Thyroid gland (tissue), 4 donors: ENCODE data around the gene ZNF141. TPM values are rescaled to one million over a fixed set of nuclear protein-coding genes. Genes with fewer than 3 reads are reported as not detected.
"Not testable (repeated sequence)": the region's sequence is repeated elsewhere in the genome, so short reads cannot be mapped to it uniquely, and the experiment has no call there.

Source experiments
- DNase-seq, 2 donors: peaks; one replicate each; pipeline ENCODE4 v3.0.0-alpha.2; 2019
- H3K27ac ChIP-seq, 3 donors: fragments of 200-600 bp; sonication (generic); 1 replicate in 2 of 3; 2 replicates in 1 of 3; pipeline ENCODE4 v1.5.1; 2016 to 2019; ENCODE audit warnings: mild to moderate bottlenecking in 1 of 3, moderate library complexity in 1 of 3
- H3K27me3 ChIP-seq: fragments of 200-600 bp; sonication (generic); one replicate; pipeline ENCODE4 v1.5.1; 2019
- H3K36me3 ChIP-seq, 2 donors: fragments of 200-600 bp; sonication (generic); one replicate each; pipeline ENCODE4 v1.5.1; 2016 to 2019
- H3K4me1 ChIP-seq, 2 donors: fragments of 200-600 bp; sonication (generic); one replicate each; pipeline ENCODE4 v1.5.1; 2017 to 2019
- H3K4me3 ChIP-seq, 3 donors: fragments of 200-600 bp; sonication (generic); replicated peaks in 1 of 3; 1 replicate in 2 of 3; 2 replicates in 1 of 3; pipeline ENCODE4 v1.5.1; 2016; ENCODE audit warnings: mild to moderate bottlenecking in 1 of 3
- H3K9me3 ChIP-seq: fragments of 200-600 bp; sonication (generic); one replicate; pipeline ENCODE4 v1.5.1; 2017
- POLR2A ChIP-seq, 2 donors: fragments of 450-650 bp; IDR thresholded peaks; one replicate each; pipeline ENCODE4 v1.6.1; 2017; ENCODE audit warnings: antibody characterized with exemption in 2 of 2, mild to moderate bottlenecking in 2 of 2, moderate library complexity in 1 of 2
- WGBS, 2 donors: methylation state at CpG; one replicate each; pipeline ENCODE4 v1.1.5; 2017; 5-methylcytosine and 5-hydroxymethylcytosine counted together
- intact Hi-C: fragments of 100-400 bp; cut with DNase I; formaldehyde crosslinking; loops from one replicate; pipeline ENCODE4 v1.15.1; 2023
- microRNA counts, 2 donors: library from miRNA; unstranded; fragments of <30 nt; microRNA quantifications; one replicate each; lab custom pipeline; 2016 to 2017
- microRNA-seq: library from miRNA; unstranded; fragments of <30 nt; microRNA quantifications from one replicate; pipeline ENCODE4, GENCODE V29; 2016
- small RNA-seq: library from RNA; depleted of rRNA; stranded (forward); fragments of <200 nt; gene quantifications from one replicate; pipeline ENCODE3, GENCODE V24; 2016
- total RNA-seq, 4 donors: library from RNA; depleted of rRNA; stranded (reverse); fragments of >200 nt; gene quantifications; one replicate each; pipeline ENCODE4 v1.2.3, GENCODE V29; 2016
- TF ChIP-seq, protein P1 (sequence below), 6 experiments: fragments of 200-600 bp in 3 of 6; fragments of 450-650 bp in 3 of 6; sonication (generic) in 3 of 6; IDR thresholded peaks; one replicate each; pipeline ENCODE4 v1.5.1; 2016 to 2019; ENCODE audit warnings: antibody characterized with exemption in 6 of 6, mild to moderate bottlenecking in 2 of 6, inconsistent platforms in 1 of 6, moderate library complexity in 1 of 6

Gene ZNF141
- total RNA-seq, 4 donors from 2014 or later = 38.8 to 63.4 (median 46.3) TPM

DNA sequence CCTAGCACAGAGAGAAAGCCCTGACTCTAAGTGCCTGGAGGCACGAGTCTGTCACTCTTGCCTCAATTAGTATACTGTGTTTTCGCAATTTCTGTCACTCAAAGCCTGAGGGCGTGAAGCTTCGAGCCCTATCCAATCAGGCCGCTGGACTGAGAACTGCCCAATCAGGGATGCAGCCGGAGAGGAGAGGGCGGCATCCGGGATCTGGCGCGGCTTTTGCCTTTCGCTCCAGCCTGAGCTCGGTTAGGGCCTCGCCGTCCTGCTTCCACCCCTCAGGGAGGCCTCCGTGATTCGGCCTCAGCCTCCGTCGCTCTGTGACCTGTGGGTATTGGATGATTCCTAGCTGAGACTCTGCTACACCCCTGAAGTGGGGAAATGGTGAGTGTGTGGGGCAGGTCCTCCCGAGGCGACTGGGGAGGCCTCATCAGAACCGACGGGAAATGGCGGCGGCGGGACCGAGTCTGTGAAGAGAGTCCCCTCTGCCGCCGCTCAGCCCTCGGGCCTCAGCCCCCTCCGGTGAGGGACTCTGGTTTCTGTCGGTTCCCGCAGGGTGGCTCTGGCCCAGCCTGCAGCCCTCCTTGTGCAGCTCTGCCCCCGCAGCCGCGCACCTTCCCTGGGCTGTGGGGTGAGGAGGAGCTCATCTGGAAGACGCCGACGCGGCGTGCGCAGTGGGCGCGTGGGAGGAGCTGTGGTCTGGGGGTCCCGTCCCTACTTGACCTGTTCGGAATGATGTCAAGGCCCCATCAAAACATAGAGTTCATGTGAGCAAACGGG lies 48.5 kb downstream of the ZNF141 start:
- no peak overlapping the region for H3K4me3 ChIP-seq
- H3K9me3 ChIP-seq = no peaks in the 10 kb centered on the region
- TF ChIP-seq POLR2A (IDR thresholded peaks at IDR 0.05) = no peak
- TF ChIP-seq, protein P1, sequence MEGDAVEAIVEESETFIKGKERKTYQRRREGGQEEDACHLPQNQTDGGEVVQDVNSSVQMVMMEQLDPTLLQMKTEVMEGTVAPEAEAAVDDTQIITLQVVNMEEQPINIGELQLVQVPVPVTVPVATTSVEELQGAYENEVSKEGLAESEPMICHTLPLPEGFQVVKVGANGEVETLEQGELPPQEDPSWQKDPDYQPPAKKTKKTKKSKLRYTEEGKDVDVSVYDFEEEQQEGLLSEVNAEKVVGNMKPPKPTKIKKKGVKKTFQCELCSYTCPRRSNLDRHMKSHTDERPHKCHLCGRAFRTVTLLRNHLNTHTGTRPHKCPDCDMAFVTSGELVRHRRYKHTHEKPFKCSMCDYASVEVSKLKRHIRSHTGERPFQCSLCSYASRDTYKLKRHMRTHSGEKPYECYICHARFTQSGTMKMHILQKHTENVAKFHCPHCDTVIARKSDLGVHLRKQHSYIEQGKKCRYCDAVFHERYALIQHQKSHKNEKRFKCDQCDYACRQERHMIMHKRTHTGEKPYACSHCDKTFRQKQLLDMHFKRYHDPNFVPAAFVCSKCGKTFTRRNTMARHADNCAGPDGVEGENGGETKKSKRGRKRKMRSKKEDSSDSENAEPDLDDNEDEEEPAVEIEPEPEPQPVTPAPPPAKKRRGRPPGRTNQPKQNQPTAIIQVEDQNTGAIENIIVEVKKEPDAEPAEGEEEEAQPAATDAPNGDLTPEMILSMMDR (IDR thresholded peaks at IDR 0.05) = no peak

GRCh38 chr4:386708-387105 lies 49.1 kb downstream of the ZNF141 start:
- Histone ChIP-seq H3K9me3 (no peaks in the 10 kb centered on the region), H3K27ac (no peak overlapping the region), H3K36me3 (no peaks in the 10 kb centered on the region), H3K4me3 (no peak overlapping the region), H3K27me3 (no peaks in the 10 kb centered on the region), H3K4me1 (no peaks in the 10 kb centered on the region)
- no peak for TF ChIP-seq POLR2A (IDR thresholded peaks at IDR 0.05)
- TF ChIP-seq, protein P1 (IDR thresholded peaks at IDR 0.05) = no peak
- WGBS, 2 donors = 10 to 13% methylated on average over 23 of the region's 23 CpGs
- intact Hi-C loops = no loop called here
- DNase-seq = no peak

More for the DNA sequence above, 48.5 kb downstream of the ZNF141 start:
- Histone ChIP-seq H3K36me3 (no peaks in the 10 kb centered on the region), H3K27me3 (no peaks in the 10 kb centered on the region), H3K27ac (no peak overlapping the region), H3K4me1 (no peaks in the 10 kb centered on the region)
- WGBS, 2 donors = 4 to 7% methylated on average over 23 to 24 of the region's 46 CpGs
- intact Hi-C loops = no loop called here
- DNase-seq = no peak

DNA sequence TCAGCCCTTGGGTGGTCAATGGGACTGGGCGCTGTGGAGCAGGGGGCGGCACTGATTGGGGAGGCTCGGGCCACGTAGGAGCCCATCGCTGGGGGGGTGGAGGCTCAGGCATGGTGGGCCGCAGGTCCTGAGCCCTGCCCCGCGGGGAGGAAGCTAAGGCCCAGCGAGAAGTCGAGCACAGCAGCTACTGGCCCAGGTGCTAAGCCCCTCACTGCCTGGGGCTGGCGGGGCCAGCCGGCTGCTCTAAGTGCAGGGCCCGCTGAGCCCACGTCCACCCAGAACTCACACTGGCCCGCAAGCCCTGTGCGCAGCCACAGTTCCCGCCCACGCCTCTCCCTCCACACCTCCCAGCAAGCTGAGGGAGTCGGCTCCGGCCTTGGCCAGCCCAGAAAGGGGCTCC lies 66.4 kb downstream of the ZNF141 start:
- Histone ChIP-seq H3K4me1 (no peaks in the 10 kb centered on the region), H3K36me3 (no peaks in the 10 kb centered on the region), H3K27me3 (no peaks in the 10 kb centered on the region), H3K27ac (no peak overlapping the region), H3K4me3 (no peak overlapping the region), H3K9me3 (no peaks in the 10 kb centered on the region)
- DNase-seq = no peak
- WGBS, 2 donors = 97 to 100% methylated on average over 2 to 5 of the region's 20 CpGs
- no peak for TF ChIP-seq POLR2A (IDR thresholded peaks at IDR 0.05)
- TF ChIP-seq, protein P1 (IDR thresholded peaks at IDR 0.05) = no peak
- intact Hi-C loops = no loop called here

DNA sequence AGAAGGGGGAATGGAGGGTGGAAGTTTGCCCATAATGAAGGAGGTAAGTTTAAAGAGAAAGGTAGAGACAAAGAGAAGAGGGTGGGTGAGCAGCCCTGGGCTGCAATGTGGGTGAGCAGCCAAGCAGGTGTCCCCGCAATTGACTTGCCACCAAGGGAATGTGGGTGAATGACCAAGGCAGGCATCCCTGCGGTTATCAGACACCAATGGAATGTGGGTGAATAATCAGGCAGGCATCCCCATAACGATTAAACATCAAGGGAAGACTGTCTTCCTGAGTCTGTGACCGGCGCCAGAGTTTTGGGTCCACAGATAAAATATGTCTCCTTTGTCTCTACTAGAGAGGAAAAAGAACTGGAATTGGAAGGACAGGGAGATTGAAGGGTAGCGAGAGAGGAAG lies 70.7 kb downstream of the ZNF141 start:
- intact Hi-C loops, H3K27me3 ChIP-seq, H3K4me1 ChIP-seq, DNase-seq, H3K27ac ChIP-seq, H3K4me3 ChIP-seq, H3K9me3 ChIP-seq, H3K36me3 ChIP-seq: not testable (repeated sequence)
- WGBS, 2 donors = 95 to 97% methylated on average over 6 of the region's 6 CpGs

DNA sequence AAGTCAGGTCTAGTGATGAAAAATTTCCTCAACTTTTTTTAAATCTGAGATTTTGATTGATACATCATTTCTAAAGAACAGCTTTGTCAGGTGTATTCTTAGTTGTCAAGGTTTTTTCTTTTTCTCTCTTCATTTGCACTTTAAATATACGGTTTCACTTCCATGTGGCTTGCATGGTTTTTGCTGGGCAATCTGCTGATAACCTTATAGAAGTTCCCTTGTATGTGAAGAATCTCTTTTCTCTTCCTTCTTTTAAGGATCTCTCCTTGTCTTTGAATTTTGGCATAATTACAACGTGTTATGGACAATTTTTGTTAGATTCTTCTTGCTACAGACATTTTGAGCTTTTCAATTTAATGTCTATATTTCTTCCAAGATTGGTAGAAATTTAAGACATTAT lies 85.0 kb downstream of the ZNF141 start:
- Histone ChIP-seq H3K27me3 (no peaks in the 10 kb centered on the region), H3K4me3 (no peak overlapping the region), H3K27ac (no peak overlapping the region), H3K4me1 (no peaks in the 10 kb centered on the region), H3K9me3 (no peaks in the 10 kb centered on the region), H3K36me3 (peaks cover 4 to 5% of the 10 kb centered on the region in 2 donors)
- TF ChIP-seq, protein P1 (IDR thresholded peaks at IDR 0.05) = no peak
- no peak for TF ChIP-seq POLR2A (IDR thresholded peaks at IDR 0.05)
- intact Hi-C loops = no loop called here
- no peak for DNase-seq
- WGBS, 2 donors = 92 to 94% methylated on average over 2 of the region's 2 CpGs

MicroRNA genes within 50 kb of the gene (microRNA counts, 767-probe panel; counts per million panel counts)
- 0 counts per million in 2 donors for microRNA hsa-miR-571 (lab: Ali Mortazavi, UCI)

Small RNAs within 50 kb of the gene (microRNA-seq; reads per million reads assigned to microRNA genes)
- not detected for gene MIR571

Small RNAs within 50 kb of the gene (small RNA-seq; reads per million reads assigned to genes)
- gene AC079140.2 = not detected
- gene MIR571 = not detected
- gene ZNF519P4 = not detected

Other genes starting within 250 kb of the ZNF141 start
- 10 to 100 TPM; 13.7 to 30.4 (median 23.4) TPM for gene ZNF718, start 213.3 kb upstream of the ZNF141 start, total RNA-seq
- 1 to 10 TPM in 1 of 4 donors, not detected in 3; 1.5 TPM for gene ZNF732, start 32.3 kb upstream of the ZNF141 start, total RNA-seq
- 100 to 1,000 TPM in 1 of 4 donors, 10 to 100 TPM in 3; 35.0 to 147 (median 54.2) TPM for gene ZNF721, start 161.3 kb downstream of the ZNF141 start, total RNA-seq
- gene PIGG, start 161.4 kb downstream of the ZNF141 start, total RNA-seq = 100 to 1,000 TPM in 1 of 4 donors, 10 to 100 TPM in 3; 65.3 to 103 (median 80.0) TPM
- not detected for gene TMEM271, start 238.5 kb downstream of the ZNF141 start, total RNA-seq